Esophagus mucosa (tissue), 1 donor: Measurements from ENCODE around the gene PSMD11. TPM values are rescaled to one million over a fixed set of nuclear protein-coding genes. Genes with fewer than 3 reads are reported as not detected.
"Not testable (repeated sequence)": the region's sequence is repeated elsewhere in the genome, so short reads cannot be mapped to it uniquely, and the experiment has no call there.

Source experiments
- ATAC-seq: fragments of 200-7000 bp; cut with Tn5 transposase; one replicate; pipeline ENCODE4 v1.9.1; 2020
- total RNA-seq: library from RNA; stranded (reverse); gene quantifications from one replicate; pipeline ENCODE4 v1.2.4, GENCODE V29; 2023
- donor health status: DM: yes; HTN: yes; CAD: no.

Gene PSMD11
- total RNA-seq, 1 donor from 2014 or later, result 87.0 TPM

DNA sequence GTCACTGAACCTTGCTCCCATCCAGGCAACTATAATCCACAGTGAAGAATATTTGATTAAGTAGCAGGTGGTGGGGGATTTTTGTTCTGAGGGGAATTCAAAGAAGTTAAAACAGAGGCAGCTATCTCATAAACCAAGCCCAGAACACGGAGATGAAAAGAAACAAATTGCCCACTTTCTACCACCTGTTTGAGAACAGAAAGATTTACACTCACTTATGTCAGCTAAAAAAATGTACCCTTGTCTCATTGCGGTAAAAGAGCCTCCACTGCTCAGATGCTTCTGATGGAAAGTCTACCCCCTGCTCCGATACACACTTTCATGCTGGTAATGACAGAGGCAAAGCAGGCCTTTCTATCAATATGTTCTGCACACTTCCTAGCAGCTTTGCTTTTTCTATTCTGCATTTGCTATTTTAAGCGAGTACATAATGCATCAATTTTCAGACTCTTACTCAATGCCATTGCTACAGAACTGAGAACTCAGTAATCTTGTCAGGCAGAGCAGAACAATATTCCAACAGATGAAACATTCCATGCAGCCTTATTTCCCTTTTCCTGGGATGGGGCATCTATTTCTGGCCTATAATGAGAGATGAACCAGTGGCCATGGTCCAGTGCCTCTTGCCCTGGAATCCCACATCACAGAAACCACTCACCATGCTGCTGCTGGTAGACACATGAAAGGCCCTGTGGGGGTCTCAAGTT lies 71.5 kb downstream of the PSMD11 start:
- no peak for ATAC-seq

DNA sequence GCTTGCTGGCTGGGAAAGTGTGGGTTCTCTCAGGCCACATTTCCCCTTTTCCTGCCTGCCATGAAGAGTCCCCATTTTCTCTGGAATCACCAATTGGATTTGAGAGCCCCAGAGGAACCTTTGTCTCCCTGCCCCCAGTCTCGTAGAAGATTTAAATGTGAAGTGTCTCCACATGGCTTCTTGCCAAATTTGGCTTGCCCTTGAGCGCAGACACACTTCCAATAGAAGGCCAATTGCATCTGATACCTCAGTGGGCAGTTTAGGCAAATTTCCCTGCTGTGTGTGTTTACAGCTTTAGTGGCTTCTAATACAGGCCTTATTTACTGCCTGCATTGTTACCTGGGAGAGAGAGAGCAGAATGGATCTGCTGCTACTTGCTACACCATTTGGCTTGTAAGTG lies 72.1 kb downstream of the PSMD11 start:
- ATAC-seq, result no peak

DNA sequence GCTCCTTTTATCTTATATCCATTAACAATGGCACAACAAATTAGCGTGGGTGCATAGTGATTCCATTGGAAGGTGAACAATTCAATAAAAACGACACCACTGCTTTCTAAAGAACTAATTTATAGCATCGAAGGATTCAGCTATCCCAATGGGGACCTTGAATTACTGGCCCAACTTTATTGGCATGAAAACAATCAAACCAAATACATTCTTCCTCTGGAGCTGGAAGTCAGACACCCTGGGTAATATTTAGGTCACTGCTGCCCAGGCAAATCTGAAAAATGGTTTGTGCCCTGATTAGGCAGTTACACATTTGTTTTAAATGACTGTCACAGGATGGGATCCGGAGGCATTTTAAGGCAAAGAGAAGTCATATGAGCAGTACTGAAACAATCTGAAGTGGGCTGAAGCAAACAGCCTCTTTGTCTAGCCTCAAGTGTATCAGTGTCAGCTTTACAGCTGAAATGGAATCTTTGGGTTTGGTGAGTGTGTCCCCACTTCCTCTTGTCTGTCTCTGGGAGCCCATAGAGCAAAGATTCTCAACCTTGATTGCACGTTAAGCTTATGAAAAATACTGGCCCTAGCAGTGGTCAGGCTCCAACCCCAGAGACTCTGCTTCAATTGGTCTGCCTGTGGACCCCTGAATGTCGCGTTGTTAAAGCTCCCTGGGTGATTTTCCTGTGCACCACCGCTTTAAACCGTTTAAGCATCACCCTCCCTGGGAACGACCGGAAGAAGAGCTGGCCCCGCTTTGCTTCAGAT lies 72.8 kb downstream of the PSMD11 start:
- ATAC-seq, result no peak

DNA sequence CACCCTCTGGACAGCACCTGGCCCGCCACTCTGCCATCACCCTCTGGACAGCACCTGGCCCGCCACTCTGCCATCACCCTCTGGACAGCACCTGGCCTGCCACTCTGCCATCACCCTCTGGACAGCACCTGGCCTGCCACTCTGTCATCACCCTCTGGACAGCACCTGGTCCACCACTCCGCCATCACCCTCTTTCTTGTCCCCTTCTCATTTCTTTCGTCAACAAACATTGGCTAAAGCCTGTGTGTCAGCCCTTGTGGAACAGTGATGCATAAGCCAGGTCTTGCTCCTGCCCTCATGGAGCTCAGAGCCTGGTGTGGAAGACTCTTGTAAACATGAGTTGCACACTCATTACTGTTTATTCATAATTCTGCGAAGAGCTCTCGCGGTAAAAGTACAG lies 73.7 kb downstream of the PSMD11 start:
- no peak for ATAC-seq

DNA sequence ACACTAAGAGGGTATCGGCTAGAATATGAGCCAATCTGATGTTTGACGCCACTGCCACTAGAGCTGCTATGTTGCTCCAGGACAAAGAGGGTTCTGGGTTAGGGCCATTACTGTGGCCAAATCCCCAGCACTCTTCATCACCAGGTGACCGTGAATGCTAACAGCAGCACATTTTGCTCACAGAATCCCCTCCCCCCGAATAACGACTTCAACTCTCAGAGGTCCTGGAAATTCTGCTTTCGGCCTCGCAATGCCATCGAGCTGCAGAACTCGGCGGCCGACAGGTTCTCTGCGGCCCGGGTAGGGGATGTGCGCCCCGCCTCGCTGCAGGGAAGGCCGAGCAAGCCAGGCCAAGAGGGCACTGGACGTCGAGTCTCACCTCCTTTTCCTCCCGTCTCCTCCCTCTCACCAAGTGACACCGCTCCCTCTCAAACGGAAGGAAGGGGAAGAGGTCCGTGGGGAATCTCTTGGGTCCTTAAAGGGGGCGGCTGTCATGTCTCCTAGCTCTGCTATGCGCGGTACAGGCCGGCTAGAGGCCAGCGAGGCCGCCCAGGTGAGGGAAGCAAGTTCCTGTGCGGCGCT lies 74.4 kb downstream of the PSMD11 start:
- no peak for ATAC-seq

DNA sequence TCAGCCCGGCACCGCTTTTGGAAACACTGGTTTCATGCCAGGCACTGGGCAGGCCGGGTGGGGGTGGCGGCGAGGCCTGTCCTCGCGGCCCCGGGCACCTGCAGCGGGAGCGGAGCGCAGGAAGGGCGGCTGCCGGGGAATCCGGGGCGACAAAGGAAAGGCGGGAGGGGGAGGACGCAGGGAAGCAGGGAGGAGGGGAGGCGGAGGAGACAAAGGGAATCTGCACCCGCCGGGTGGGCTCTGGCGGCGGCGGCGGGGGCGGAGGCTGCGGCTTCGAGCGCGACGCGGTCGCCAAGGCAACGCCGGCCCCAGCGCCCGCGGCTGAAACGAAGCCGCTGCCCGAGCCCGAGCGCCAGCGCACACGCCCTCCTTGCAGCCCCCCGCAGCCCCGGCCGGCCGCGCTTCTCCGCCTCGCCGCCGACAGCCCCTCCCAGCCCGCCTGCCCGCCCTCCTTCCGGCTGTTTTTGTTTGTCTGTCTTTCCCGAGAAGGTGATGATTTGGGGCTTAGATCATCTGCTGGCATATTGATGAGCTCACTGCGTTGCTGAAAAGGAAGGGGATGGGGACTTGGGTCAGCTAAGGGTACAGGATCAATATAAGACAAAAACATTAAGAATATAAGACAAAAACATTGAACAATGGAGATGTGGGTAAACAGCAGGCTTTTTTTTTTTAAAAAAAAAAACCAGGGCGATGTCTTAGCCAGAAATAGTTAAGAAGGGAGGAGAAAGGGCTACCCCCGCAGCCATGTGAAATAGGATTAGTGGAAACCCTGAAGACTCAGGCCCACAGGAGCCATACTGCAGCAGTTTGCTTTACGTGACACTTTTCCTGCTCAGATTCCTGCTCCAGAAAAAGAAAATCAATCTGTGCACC lies 75.2 kb downstream of the PSMD11 start:
- peak; percentile 69 for ATAC-seq

DNA sequence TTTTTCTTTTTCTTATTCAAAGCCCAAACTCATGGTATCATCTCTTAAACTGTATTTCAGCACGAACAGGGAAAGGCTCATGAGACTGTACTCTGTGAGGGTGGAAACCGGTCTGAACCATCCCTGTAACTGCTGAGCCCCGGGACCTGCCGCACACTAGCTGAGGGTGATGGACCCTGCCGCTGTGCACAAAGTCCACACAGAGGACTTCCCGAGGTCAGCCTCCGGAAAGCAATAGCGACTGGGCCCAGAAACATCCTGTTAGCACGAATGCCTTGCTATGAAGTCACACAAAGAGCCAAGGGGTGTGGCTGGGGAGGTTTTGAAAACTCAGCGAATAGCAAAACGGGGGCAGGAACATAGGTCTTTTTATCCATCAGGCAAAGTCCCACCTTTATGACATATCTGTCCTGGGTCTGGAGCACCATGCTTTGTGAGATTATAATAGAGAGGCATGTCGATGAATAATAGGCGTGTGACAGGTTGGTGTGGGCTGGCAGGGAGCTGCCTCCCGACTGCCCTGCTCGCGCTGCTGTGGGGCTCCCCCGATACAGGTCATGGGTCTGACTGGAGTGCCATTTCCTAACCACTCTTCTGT lies 75.9 kb downstream of the PSMD11 start:
- ATAC-seq, result peak; percentile 26

DNA sequence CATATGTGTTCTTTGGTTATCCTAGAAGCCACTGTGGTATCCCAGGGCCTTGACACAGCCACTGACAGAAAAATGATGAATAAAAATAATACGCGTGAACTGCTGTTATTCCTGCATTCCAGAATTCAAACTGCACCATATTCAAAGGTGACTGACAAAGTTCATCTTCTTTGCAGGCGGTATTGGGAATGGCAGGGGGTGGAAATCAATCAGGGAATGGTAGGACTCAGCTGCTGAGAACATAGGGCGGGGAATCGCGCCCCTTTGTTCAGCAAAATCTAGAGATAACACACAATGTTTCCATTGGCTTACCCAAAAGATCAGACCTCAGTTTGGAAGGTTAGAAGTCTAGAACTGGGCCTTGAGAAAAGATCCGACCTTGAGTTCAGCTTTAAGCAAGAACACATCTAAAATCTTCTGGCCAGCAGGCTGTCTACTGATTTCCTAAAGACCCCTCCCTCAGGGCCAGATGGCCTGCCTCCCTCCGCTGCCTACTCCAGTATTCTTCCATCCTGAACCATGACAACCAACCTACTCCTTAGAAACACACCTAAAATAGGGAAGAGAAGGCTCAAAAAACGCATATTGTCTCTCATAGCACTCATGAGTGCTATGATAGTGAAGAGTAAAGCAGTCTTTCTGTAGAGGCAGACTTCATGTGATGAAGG lies 76.6 kb downstream of the PSMD11 start:
- ATAC-seq, result no peak

DNA sequence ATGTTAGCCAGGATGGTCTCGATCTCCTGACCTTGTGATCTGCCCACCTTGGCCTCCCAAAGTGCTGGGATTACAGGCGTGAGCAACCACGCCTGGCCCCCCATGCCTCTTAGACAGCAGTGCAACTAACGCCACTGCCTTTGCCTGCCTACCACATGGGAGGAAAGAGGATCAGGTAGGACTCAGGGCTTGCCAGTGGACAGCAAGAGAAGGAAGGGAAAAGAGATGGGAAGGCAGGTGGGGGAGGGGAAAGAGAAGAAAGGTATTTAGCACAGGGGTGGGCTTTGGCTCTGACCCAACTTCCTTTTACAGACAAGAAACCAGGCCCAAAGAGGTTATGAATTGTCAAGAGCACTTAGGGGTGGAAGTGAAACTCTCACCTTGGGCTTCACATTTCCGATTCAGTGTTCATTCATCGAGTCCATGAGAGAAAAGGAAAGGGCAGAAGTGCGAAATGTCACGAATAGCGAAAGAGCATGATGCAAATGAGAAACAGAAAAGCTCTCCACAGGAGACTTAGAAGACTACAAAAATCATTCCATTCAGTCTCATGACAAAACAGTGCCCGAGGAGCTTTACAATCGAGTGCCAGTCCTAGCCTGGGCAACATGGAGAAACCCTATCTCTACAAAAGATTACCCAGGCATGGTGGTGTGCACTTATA lies 78.8 kb downstream of the PSMD11 start:
- ATAC-seq, result peak; percentile 14

DNA sequence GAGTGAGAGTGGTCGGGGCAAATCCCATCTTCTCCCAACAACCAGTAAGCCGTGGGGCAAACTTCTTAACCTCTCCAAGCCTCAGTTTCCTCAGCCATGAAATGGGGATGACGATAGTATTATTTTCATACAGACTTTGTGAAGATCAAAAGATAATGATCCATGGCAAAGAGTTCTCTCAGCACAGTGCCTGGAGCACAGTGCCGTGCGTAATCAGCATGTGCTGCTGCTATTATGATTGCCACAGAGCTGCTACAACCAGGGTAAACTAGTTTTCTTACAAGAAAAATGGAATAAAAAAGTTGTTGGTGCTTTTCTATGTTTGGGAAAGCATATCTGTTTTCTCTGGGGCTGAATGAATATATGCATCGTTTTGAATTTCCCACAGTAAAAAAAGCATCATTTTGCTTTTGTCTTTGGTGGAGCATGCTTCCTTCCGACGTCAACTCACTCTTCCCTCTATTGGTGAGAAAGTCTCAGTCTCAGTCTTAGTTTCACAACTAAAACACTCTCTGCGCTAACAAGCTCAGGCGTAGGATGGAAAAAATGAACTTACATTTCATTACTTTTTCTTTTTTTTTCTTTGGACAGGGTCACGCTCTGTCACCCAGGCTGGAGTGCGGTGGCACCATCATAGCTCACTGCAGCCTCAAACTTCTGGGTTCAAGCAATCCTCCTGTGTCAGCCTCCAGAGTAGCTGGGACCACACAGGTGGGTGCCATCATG lies 79.7 kb downstream of the PSMD11 start:
- ATAC-seq, result no peak

DNA sequence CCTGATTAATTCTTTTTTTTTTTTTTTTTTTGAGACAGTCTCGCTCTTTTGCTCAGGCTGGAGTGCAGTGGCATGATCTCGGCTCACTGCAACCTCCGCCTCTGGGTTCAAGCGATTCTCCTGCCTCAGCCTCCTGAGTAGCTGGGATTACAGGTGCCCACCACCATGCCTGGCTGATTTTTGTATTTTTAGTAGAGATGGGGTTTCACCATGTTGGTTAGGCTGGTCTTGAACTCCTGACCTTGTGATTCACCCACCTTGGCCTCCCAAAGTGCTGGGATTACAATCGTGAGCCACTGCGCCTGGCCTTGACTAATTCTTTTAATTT lies 80.2 kb downstream of the PSMD11 start:
- ATAC-seq, result not testable (repeated sequence)

DNA sequence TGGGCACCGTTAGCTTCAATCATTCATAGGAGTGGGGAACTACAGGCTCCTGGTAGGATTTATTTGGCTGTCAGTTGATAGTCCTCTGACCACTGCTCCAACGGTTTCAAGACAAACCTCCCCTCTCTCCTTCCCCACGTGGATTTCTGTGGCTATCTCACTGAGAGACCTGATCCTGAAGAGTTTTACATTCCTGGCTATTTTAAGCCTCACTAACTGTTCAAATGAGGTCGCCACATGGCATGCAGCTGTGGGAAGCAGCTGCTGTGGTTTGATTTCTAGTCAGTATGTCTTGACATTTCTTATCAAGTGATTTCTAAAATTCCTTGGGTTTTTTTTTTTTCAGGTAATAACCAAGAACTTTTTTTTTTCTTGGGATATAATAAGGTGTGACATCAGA lies 80.8 kb downstream of the PSMD11 start:
- ATAC-seq, result no peak

DNA sequence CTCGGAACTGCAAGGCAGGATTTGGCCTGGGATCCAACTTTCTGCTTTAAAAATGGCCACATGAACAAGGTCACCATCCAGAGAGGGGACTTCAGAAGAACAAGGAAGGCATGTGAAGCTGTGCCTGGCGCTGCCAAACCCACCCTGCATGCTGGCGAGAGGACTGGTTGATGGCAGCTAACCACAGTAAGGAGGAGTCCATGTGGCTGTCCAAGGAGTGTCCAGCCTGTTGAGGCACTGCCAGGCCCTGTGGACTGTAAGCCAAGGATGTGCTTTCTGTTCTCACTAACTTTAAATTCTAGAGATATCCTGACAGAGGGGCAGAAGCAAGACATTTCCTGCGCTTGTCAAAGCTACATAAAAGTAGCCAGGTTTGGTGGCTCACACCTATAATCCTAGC lies 82.8 kb downstream of the PSMD11 start:
- ATAC-seq, result no peak

DNA sequence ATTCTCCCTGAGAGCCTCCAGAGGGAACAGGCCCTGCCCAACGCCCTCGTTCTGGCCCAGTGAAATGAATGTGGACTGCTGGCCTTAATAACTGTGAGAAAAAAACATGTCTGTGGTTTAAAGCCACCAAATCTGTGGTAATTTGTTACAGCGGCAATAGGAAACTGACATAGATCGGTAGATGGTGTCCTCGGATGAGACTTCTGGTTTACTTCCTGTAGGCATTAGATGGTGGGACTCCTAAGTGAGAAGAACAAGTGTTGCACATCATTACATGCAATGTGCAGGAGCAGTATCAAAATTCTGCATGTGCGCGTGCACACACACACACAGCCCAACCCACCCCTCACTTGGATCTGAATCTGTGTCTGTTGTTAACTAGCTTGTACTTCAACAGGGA lies 84.5 kb downstream of the PSMD11 start:
- ATAC-seq, result no peak

DNA sequence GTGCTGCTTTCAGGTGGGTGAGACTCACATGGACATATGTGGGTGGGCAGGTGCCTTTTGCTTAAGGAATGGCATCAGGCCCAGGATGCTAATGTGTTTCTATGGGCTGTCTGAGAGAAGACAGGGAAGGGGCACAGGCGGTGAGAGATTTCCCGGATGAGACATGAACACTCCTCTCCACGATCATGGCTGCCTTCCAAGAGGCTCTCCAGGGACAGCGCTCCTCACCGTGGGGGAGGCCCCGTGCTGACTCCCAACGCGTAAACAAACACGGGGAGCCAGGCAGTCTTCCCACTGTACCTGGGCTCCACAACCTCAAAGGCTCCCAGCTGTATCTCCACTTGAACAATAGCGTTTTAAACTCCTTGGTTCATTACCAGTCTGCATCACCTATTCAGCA lies 85.3 kb downstream of the PSMD11 start:
- no peak for ATAC-seq

Other genes starting within 250 kb of the PSMD11 start
- gene RHBDL3, start 178.7 kb upstream of the PSMD11 start, total RNA-seq, result 0.08 TPM
- 11.6 TPM for gene C17orf75, start 102.3 kb upstream of the PSMD11 start, total RNA-seq
- gene ZNF207, start 94.4 kb upstream of the PSMD11 start, total RNA-seq, result 131 TPM
- 12.6 TPM for gene CDK5R1, start 42.5 kb downstream of the PSMD11 start, total RNA-seq